ENCODE data around the gene KLRC1.
"Not testable (repeated sequence)": the region's sequence is repeated elsewhere in the genome, so short reads cannot be mapped to it uniquely, and the experiment has no call there.

- TF ChIP-seq SMC3 (conservative IDR thresholded peaks at IDR 0.05; ENCODE audit: poor library complexity); EP300 (conservative IDR thresholded peaks at IDR 0.05; ENCODE audit: poor library complexity, severe bottlenecking); POLR2AphosphoS5 (IDR thresholded peaks at IDR 0.05); EZH2 (IDR thresholded peaks at IDR 0.05; ENCODE audit: borderline replicate concordance, insufficient read depth, low read length, poor library complexity, severe bottlenecking); TAF1 (IDR thresholded peaks at IDR 0.05; ENCODE audit: low read depth); MXI1 (conservative IDR thresholded peaks at IDR 0.05; ENCODE audit: poor library complexity, severe bottlenecking): not testable (repeated sequence)
- TF ChIP-seq, protein P1, sequence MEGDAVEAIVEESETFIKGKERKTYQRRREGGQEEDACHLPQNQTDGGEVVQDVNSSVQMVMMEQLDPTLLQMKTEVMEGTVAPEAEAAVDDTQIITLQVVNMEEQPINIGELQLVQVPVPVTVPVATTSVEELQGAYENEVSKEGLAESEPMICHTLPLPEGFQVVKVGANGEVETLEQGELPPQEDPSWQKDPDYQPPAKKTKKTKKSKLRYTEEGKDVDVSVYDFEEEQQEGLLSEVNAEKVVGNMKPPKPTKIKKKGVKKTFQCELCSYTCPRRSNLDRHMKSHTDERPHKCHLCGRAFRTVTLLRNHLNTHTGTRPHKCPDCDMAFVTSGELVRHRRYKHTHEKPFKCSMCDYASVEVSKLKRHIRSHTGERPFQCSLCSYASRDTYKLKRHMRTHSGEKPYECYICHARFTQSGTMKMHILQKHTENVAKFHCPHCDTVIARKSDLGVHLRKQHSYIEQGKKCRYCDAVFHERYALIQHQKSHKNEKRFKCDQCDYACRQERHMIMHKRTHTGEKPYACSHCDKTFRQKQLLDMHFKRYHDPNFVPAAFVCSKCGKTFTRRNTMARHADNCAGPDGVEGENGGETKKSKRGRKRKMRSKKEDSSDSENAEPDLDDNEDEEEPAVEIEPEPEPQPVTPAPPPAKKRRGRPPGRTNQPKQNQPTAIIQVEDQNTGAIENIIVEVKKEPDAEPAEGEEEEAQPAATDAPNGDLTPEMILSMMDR (IDR thresholded peaks at IDR 0.05; ENCODE audit: poor library complexity, severe bottlenecking), result not testable (repeated sequence)
These were observed 15.6 kb downstream of the KLRC1 start for GRCh38 chr12:10437601-10438000.

Data from neural cell (in vitro differentiated cells).